Hematopoietic multipotent progenitor cell treated with erythropoietin and hydrocortisone succinate and interleukin-3 and kit ligand, for 6 days (in vitro differentiated cells): Measurements from ENCODE around the gene SMYD1.

ENCODE experiments used
- DNase-seq: peaks from one replicate; pipeline ENCODE4 v3.0.0-alpha.2; 2015

Gene SMYD1

DNA sequence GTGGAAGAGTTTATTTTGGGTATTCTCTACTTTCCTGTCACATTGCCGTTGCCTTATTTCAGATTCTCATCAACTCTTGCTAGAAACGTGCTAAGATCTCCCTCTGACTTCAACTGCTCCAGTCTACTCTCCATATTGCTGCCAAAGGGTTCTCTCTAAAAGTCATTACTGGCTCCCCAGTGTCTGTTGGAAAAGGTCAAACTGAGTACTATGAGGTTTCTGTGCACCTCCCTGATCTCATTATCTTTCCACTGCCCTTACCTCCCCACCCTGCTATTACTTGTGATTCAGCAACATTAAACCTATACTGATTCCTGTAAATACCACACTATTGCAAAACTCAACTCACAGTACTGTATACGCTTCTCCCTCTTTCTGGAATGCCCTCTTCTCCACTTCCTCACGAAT, 10.2 kb upstream of the SMYD1 start:
- peak; percentile 80 for DNase-seq

GRCh38 chr2:88058191-88058590, 9.4 kb upstream of the SMYD1 start:
- DNase-seq, result no peak

DNA sequence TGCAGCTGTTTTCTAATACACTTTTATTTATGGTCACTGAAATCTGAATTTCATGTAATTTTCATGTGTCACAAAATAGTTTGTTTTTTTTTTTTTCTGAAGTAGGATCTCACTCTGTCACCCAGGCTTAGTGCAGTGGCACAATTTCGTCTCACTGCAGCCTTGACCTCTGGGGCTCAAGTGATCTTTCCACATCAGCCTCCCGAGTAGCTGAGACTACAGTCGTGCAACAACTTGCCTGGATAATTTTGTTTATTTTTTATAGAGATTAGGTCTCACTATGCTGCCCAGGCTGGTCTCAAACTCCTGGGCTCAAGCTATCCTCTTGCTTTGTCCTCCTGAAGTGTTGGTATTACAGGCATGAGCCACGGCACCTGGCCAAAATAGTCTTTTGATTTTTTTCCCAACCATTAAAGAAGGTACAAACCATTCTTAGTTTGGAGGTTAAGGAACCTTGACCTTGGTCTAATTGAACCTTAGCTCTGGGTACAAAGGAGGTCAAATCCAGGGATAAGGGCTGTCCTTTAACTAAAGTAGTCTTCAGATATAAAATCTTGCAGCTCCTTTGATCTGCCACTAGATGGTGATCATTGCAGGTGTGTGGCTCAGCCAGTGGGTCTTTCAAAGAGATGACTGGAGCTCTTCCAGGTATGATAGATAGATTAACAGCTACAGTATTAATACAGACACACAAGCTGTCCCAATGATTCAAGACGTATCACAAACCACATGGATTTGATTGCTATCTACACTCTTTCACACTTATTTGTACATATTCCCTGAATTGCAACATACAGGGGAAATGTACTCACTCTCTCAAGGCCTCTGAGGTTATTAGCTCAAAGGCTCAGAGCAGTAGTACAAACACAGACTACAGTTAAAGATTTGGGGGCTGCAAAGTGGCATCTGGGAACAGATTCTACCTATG, 7.4 kb upstream of the SMYD1 start:
- DNase-seq, result peak; percentile 80

DNA sequence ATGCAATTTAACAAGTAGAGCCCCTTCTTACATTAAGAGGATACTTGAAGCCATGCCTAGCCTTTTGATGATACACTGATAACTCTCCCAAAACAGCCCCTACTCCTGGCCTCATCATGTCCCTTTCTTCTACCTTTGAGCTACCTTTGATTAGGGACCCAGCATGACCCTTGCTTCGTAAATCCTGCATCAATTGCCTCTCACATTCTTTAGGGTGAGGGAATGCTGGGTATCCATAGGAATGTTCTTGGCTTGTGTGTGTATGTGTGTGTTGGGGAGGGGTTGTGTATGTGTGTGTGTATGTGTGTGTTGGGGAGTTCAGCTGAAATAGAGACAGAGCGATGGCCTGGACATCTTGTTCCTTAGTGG, 6.7 kb upstream of the SMYD1 start:
- DNase-seq, result no peak

DNA sequence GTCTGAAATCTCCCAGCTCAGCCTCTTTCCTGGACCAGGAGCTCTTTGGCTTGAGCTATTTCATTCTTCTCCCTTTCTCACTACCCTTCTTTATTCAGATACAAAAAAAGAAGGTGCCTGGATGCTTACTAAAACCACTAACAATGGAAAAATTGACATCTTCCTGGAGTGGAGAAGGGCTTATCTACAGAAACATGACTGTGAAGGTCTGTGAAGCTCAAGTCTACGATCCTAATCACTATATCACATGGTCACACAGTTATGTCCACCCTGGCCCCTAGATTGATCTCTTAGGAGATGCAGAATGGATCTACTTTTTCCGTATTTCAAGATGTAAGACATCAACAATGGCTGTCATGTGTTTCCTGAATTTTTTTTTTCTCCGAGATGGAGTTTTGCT, 6.3 kb upstream of the SMYD1 start:
- peak; percentile 28 for DNase-seq

GRCh38 chr2:88066543-88066942, 1.1 kb upstream of the SMYD1 start:
- DNase-seq, result no peak

GRCh38 chr2:88067189-88067588, 436 bp upstream of the SMYD1 start:
- DNase-seq, result no peak

GRCh38 chr2:88068044-88068443, 419 bp downstream of the SMYD1 start:
- no peak for DNase-seq

DNA sequence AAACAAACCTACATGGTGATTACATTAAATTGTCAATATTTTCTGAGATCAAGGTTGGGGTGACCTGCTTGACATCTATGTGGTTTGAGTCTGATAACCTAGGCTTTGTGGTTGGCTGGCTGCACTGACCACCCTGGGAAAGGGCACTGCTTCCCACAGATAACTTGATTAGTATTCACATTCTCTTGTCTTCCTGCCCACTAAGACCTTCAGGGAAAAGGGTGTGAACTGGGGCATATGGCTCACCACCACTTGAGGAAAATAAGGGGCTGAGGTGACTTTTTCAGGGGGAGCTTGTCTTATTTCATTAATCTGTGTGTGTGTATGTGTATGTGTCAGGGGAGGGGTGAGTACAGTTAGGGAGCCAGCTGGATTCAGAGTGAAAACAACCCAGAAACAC, 1.5 kb downstream of the SMYD1 start:
- no peak for DNase-seq

- DNase-seq, result no peak
Measured at GRCh38 chr2:88070055-88070454, 2.4 kb downstream of the SMYD1 start.

DNA sequence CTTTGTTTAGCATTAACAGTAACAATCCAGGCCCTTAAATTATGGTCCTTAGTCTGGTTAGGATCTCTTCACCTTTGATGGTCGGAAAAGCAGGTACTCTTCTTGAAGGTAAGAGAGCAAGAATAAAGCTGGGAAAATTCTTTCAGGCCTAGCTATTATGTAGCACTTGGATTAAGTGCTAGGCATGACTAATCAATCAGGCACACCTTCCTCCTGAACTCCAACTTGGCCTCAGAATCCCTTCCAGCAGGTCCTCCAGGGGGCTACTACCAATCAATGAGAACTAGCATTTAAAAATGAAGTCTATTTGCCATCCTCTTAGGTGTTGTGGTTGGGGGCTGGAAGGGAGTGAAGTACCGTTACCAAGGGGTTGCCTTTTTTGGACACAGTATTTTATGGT, 3.7 kb downstream of the SMYD1 start:
- no peak for DNase-seq

DNA sequence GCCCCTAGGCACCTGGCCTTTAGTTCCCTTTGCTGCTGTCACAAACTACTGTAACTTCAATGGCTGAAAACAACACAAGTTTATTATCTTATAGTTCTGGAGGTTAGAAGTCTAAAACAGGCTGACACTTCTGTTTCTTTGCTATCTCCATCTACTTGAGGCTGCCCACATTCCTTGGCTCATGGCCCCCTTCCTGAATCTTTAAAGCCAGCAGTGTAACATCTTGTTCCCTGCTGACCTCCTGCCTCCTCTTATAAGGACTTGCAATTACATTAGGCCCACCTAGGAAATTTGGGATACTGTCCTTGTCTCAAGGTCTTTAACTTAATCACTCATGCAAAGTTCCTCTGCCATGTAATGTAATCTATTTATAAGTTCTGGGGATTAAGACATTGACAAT, 6.5 kb downstream of the SMYD1 start:
- DNase-seq, result no peak

DNA sequence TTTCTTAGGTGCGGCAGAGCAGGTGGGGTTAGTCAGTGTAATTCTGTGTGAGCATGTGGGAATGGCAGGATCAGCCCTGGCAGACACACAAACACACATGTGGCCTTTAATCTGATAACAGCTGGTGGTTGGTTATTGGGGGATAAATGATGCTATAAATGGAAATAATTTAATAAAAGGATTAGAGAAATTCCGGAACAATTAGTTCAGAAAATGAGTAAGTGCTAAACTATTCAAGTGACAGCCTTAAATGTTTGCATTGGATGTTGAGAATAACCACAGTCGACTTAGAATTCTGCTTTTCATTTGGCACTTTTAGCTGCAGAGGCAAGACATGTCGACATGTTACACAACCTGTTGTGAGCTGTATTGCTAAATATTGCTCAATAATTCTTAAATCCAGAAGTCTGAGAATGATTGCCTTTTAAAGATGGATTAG, 7.2 kb downstream of the SMYD1 start:
- DNase-seq, result peak; percentile 39

DNA sequence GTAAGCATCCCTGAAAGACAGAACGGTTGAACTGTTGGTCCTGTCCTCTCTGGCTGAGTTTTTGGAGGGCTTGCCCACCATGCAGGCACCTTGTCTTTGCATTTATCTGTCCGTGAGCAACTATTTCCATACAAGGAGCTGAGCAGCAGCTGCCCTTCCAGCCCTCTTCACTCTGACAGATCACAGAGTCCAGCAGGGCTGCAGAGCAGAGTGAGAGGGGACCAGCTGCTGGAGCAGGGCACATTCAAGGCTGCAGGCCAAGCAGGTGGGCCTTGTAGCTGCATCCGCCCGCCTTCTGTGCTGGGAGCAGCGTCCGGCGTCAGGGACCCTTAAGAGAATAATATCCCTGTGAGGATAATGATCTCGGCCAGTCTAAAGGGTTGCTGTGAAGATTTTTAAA, 9.5 kb downstream of the SMYD1 start:
- DNase-seq, result no peak

GRCh38 chr2:88078643-88079172, 11.1 kb downstream of the SMYD1 start:
- DNase-seq, result no peak

DNA sequence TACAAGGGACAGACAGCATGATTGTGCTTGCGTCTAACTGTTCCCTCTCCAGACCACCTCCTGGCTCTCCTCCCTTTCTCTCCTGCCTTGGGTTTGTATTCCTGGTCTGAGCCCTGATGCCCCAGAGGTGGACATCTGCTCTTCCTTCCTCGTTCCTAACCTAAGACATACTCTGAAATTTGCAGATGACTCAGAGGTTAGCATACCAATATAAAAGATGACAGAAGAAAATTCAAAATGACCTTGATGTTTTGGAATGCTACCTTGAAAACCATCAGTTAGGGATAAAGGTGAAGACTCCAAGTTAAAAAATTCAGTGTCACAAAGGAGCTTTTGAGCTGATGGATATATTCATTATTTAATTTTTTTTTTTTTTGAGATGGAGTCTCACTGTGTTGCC, 12.9 kb downstream of the SMYD1 start:
- DNase-seq, result no peak

GRCh38 chr2:88081924-88082608, 14.4 kb downstream of the SMYD1 start:
- DNase-seq, result no peak

- no peak for DNase-seq
Measured at GRCh38 chr2:88082781-88083180, 15.2 kb downstream of the SMYD1 start.

GRCh38 chr2:88085099-88085498, 17.5 kb downstream of the SMYD1 start:
- DNase-seq, result no peak

- no peak for DNase-seq
Measured at GRCh38 chr2:88085602-88086001, 18.0 kb downstream of the SMYD1 start.

GRCh38 chr2:88086401-88086800, 18.8 kb downstream of the SMYD1 start:
- no peak for DNase-seq

- DNase-seq, result no peak
Measured at GRCh38 chr2:88087073-88087472, 19.4 kb downstream of the SMYD1 start.

DNA sequence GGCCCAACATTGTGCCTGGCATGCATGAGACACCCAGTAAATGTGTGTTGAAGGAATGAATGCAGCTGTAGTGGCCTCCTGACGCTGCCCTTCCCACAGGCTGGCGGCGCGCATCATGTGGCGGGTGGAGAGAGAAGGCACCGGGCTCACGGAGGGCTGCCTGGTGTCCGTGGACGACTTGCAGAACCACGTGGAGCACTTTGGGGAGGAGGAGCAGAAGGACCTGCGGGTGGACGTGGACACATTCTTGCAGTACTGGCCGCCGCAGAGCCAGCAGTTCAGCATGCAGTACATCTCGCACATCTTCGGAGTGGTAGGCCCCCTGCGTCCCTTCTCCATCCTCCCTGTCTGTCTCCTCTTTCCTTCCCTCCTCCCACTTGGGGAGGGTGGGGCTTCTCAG, 20.1 kb downstream of the SMYD1 start:
- no peak for DNase-seq

GRCh38 chr2:88088999-88089398, 21.4 kb downstream of the SMYD1 start:
- no peak for DNase-seq
